Retinal pigment epithelial cell (primary cell): Measurements from ENCODE around the gene ELAVL2.

ENCODE experiments used
- DNase-seq: peaks from one replicate; pipeline ENCODE4 v3.0.0-alpha.2; 2010; ENCODE audit warnings: low read depth
- H3K4me3 ChIP-seq: 2 replicates; pipeline ENCODE4 v1.5.1; 2011; ENCODE audit warnings: mild to moderate bottlenecking, low read length, control low read depth, moderate library complexity
- CTCF ChIP-seq: conservative IDR thresholded peaks from 2 replicates; pipeline ENCODE4 v1.5.1; 2011; ENCODE audit warnings: low read depth, low read length, control low read depth, inconsistent platforms

The ELAVL2 gene

GRCh38 chr9:23783509-23783908 lies 42.5 kb downstream of the ELAVL2 start:
- H3K4me3 ChIP-seq, result no peak overlapping the region
- DNase-seq, result no peak
- no peak for TF ChIP-seq CTCF

GRCh38 chr9:23779220-23779619 lies 46.8 kb downstream of the ELAVL2 start:
- TF ChIP-seq CTCF, result no peak
- no peak overlapping the region for H3K4me3 ChIP-seq
- no peak for DNase-seq

DNA sequence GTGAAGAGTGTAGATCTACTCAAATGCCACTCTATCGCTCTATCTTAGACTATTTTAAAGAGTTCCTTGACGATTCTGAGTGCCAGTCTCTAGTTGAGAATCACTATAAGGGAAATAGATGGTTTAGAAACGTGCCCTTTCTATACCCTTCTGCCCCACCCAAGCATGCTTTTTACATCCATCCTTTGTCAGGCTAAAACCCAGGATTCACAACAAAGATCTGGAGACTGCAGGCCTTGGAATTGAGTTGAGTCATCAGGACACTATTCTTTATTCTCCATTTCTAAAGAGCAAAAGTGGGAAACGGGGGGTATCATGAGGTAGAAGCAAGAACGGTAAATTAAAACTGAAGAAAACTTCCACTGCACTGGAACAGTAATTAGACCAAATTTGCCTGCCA lies 48.7 kb downstream of the ELAVL2 start:
- no peak overlapping the region for H3K4me3 ChIP-seq
- no peak for TF ChIP-seq CTCF

DNA sequence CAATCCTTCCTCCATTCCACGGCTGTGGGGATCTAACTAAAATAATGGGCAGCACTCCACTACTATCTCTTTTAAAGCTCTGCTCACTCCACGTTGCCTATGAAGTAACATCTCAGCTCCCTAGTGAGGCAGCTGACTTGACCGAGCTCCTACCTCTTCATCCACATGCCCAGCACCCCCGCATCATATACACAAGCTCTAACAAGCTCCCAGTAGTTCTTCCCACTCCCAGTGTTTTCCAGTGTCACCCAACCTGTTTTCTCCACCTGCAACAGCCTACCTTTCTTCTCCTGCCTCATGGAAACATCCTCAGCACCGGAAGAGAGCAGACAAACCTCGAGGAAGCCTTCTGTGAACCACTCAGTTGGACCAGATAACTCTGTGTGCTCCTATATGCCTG lies 50.5 kb downstream of the ELAVL2 start:
- no peak for DNase-seq
- TF ChIP-seq CTCF, result no peak
- H3K4me3 ChIP-seq, result no peak overlapping the region

More for the DNA sequence above, 48.7 kb downstream of the ELAVL2 start:
- DNase-seq, result no peak

DNA sequence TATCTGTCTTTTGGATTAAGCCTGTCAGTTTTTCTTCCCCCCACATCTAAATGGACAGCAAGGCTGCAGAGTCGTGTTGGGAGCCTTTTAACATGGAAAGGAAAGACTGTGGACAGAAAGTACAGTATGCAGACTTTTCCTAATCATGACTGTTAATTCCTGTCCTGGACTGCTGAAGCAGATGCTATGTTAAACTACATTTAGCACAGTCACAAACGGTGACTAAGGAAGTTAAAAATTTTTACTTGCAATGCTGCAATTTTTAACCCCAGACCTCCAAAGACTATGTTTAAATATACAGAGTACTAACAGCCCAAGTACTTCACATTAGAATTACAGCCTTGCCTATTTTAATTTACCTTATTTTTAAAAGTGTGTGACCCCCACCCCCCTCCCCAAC lies 51.8 kb downstream of the ELAVL2 start:
- no peak for TF ChIP-seq CTCF
- no peak overlapping the region for H3K4me3 ChIP-seq
- no peak for DNase-seq

DNA sequence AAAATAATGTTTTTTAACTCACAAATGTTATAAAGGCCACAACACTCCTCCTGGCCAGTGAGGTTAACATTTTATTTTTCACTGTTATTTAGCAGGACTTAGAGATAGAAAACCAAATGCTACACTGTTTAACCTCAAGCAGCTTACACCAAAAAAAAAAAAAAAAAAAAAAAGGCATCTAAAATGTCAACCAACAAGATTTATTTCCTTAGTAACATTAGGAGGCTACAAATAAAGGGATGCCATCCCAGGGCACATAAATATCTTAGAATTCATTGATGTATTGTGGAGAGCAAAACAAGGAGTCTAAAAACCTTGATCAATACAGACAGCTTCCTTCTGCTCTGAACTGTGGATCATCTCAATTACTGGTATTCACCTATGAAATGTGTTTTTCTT lies 53.7 kb downstream of the ELAVL2 start:
- no peak for TF ChIP-seq CTCF
- DNase-seq, result no peak
- no peak overlapping the region for H3K4me3 ChIP-seq

- DNase-seq, result no peak
- H3K4me3 ChIP-seq, result no peak overlapping the region
- TF ChIP-seq CTCF, result no peak
Measured at GRCh38 chr9:23771746-23772384, 54.2 kb downstream of the ELAVL2 start.
